Colonic mucosa (tissue), 4 donors: ENCODE measurements around the gene AKAP12. TPM values are rescaled to one million over a fixed set of nuclear protein-coding genes. Genes with fewer than 3 reads are reported as not detected.

ENCODE experiments used
- DNase-seq: peaks from one replicate; pipeline ENCODE4 v3.0.0-alpha.2; 2020
- H3K27ac ChIP-seq: fragments of 200-600 bp; one replicate; pipeline ENCODE4 v1.8.0; 2021
- H3K27me3 ChIP-seq: fragments of 200-600 bp; one replicate; pipeline ENCODE4 v1.8.0; 2021
- H3K36me3 ChIP-seq: fragments of 200-600 bp; one replicate; pipeline ENCODE4 v1.8.0; 2021
- H3K4me1 ChIP-seq: fragments of 200-600 bp; one replicate; pipeline ENCODE4 v1.8.0; 2021; ENCODE audit warnings: mild to moderate bottlenecking
- H3K4me3 ChIP-seq: fragments of 200-600 bp; one replicate; pipeline ENCODE4 v1.8.0; 2021
- H3K9ac ChIP-seq, 2 donors: one replicate each; pipeline ENCODE4 v1.7.0; 2013; ENCODE audit warnings: control low read depth in 2 of 2, low read depth in 2 of 2, low read length in 2 of 2
- H3K9me3 ChIP-seq: fragments of 200-600 bp; one replicate; pipeline ENCODE4 v1.8.0; 2021
- intact Hi-C: fragments of 100-400 bp; cut with DNase I; formaldehyde crosslinking; loops from one replicate; pipeline ENCODE4 v1.14.1; 2022
- total RNA-seq, 2 donors: library from RNA; stranded (reverse); fragmentation: NEBNext Ultra II Directional in 1 of 2; extraction: Animal tissue kit (Norgen Biotek cat#: 25700) in 1 of 2; gene quantifications; one replicate each; pipeline ENCODE4 v1.2.1, GENCODE V29; 2021
- TF ChIP-seq, protein P1 (sequence below): fragments of 200-600 bp; IDR thresholded peaks from one replicate; pipeline ENCODE4 v1.8.0; 2022; ENCODE audit warnings: antibody characterized with exemption, mild to moderate bottlenecking
- donor health status: healthy.
- donor health status: DM: no; HTN: no; CAD: no.
- donor health status: DM: no; HTN: no; CAD: no.

AKAP12 gene
- total RNA-seq, 2 donors from 2014 or later: 3.9 to 38.8 TPM

DNA sequence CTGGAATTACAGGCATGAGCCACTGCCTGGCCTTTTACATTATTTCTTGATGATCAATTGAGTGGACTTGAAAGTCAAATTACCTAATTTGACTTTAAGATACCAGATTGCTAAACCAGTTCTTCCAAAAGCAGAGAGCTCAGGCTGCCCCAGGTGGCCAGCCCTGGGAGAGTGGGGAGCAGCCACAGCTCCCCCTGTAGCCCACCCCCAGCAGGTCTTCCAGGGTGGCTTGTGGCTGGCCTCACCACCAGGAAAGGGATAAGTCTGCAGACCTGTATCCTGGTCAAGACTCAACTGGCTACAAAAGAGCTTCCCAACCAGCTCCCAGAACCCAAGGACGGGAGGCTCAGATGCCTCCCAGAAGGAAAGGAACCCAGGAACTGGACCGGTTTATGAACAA, 23.8 kb upstream of the AKAP12 start:
- Histone ChIP-seq H3K4me3 (no peak overlapping the region), H3K27ac (no peak overlapping the region), H3K9me3 (no peaks in the 10 kb centered on the region), H3K27me3 (no peaks in the 10 kb centered on the region), H3K36me3 (no peaks in the 10 kb centered on the region), H3K4me1 (no peaks in the 10 kb centered on the region), H3K9ac (no peak overlapping the region)
- DNase-seq: no peak
- intact Hi-C loops: no loop called here
- TF ChIP-seq, protein P1, sequence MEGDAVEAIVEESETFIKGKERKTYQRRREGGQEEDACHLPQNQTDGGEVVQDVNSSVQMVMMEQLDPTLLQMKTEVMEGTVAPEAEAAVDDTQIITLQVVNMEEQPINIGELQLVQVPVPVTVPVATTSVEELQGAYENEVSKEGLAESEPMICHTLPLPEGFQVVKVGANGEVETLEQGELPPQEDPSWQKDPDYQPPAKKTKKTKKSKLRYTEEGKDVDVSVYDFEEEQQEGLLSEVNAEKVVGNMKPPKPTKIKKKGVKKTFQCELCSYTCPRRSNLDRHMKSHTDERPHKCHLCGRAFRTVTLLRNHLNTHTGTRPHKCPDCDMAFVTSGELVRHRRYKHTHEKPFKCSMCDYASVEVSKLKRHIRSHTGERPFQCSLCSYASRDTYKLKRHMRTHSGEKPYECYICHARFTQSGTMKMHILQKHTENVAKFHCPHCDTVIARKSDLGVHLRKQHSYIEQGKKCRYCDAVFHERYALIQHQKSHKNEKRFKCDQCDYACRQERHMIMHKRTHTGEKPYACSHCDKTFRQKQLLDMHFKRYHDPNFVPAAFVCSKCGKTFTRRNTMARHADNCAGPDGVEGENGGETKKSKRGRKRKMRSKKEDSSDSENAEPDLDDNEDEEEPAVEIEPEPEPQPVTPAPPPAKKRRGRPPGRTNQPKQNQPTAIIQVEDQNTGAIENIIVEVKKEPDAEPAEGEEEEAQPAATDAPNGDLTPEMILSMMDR: no peak

DNA sequence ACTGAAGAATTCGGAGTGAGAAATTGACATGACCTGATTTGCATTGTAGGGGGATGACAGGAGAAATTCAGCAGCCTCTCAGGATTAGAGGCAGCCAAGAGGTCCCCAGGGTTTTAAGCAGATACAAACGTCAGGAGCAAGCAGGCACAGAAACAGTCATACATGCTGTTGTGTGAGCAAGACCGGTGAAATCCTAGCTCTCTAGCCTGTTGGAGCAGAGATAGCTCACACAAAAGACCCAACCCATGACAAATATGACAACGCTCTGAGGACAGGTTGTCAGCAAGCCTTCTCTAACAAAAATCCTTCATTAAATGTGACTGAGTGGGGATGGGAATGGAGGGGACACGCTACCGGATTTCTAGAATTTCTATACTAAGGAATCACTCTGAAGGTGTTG, 23.0 kb upstream of the AKAP12 start:
- Histone ChIP-seq H3K4me3 (no peak overlapping the region), H3K27me3 (no peaks in the 10 kb centered on the region), H3K4me1 (no peaks in the 10 kb centered on the region), H3K9me3 (no peaks in the 10 kb centered on the region), H3K27ac (no peak overlapping the region), H3K9ac (no peak overlapping the region), H3K36me3 (no peaks in the 10 kb centered on the region)
- intact Hi-C loops: no loop called here
- no peak for DNase-seq
- TF ChIP-seq, protein P1: no peak

DNA sequence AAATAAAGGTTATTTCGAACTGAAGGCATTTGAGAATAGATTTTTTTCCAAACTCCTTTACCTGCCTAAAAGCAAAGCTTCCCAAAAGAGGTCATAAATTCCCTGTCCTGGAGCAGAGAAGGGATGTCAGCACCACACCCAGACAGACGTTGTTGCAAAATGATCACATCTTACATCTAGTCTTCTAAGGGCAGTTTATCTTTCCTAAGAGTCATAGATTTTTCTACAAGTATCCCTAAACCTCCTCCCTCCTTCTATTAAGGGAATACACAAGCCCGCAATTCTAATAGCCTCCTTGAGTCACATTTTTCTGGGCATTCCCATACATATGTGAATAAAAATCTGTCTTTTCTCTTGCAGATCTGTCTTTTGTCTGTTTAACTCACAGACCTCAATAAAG, 20.6 kb upstream of the AKAP12 start:
- Histone ChIP-seq H3K36me3 (no peaks in the 10 kb centered on the region), H3K4me3 (no peak overlapping the region), H3K4me1 (no peaks in the 10 kb centered on the region), H3K9me3 (no peaks in the 10 kb centered on the region), H3K27me3 (no peaks in the 10 kb centered on the region), H3K27ac (no peak overlapping the region), H3K9ac (no peak overlapping the region)
- DNase-seq: no peak
- intact Hi-C loops: no loop called here
- TF ChIP-seq, protein P1: no peak

DNA sequence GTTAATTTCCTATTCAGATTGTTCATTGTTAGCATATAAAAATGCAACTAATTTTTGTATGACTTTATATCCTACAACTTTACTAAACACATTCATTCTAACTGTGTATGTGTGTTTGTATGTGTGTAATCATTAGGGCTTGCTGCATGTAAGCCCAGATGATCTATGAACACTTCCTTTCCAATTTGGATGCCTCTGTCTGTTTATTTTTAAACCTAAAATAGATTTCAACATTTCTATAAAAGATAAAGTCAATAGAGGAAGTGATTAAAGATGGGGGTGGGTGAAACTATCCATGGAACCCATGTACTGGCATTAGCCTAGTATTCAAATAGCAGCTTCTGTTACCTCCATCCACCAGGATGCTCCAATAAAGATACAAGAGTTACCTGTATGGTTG, 15.7 kb upstream of the AKAP12 start:
- H3K36me3 ChIP-seq: no peaks in the 10 kb centered on the region
- TF ChIP-seq, protein P1: no peak
- DNase-seq: no peak
- intact Hi-C loops: no loop called here
- H3K27me3 ChIP-seq: no peaks in the 10 kb centered on the region
- H3K4me3 ChIP-seq: no peak overlapping the region
- no peaks in the 10 kb centered on the region for H3K4me1 ChIP-seq
- no peaks in the 10 kb centered on the region for H3K9me3 ChIP-seq
- H3K27ac ChIP-seq: no peak overlapping the region
- H3K9ac ChIP-seq: no peak overlapping the region

DNA sequence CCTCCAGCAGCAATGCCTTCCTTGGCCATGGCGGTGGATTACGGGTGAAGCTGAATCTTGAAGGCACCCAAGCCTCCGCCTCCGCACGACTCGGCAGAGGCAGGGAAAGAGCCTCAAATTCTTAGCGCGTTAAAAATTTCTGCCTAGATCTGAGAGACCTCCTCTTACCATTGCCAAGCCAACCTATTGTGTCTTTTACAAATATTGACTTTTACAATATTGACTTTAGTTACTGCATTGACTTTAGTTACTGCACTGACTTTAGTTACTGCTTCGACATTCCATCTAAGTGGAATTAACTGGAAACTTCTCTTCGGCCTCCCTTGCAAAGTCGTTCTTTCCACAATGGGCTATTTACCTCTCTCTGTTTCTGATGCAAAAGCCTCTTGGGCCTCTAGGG, 13.8 kb upstream of the AKAP12 start:
- H3K4me3 ChIP-seq: no peak overlapping the region
- H3K36me3 ChIP-seq: no peaks in the 10 kb centered on the region

More for the DNA sequence above, 13.8 kb upstream of the AKAP12 start:
- no peaks in the 10 kb centered on the region for H3K27me3 ChIP-seq
- H3K27ac ChIP-seq: no peak overlapping the region
- no peaks in the 10 kb centered on the region for H3K4me1 ChIP-seq
- TF ChIP-seq, protein P1: no peak
- H3K9ac ChIP-seq: no peak overlapping the region
- intact Hi-C loops: no loop called here
- H3K9me3 ChIP-seq: no peaks in the 10 kb centered on the region
- no peak for DNase-seq
